Left ventricle myocardium superior (tissue), 1 donor: ENCODE measurements around the gene GP5. TPM values are rescaled to one million over a fixed set of nuclear protein-coding genes. Genes with fewer than 3 reads are reported as not detected.

Experiments used
- ATAC-seq: fragments of 200-7000 bp; cut with Tn5 transposase; one replicate; pipeline ENCODE4 v1.9.1; 2020; ENCODE audit warnings: mild to moderate bottlenecking, moderate library complexity
- DNase-seq: peaks from one replicate; pipeline ENCODE4 v3.0.0-alpha.2; 2020
- intact Hi-C: fragments of 100-400 bp; cut with micrococcal nuclease; formaldehyde crosslinking; loops from one replicate; pipeline ENCODE4 v1.11.0; 2022
- total RNA-seq: library from RNA; stranded (reverse); fragmentation: NEBNext Ultra II Directional; extraction: Animal tissue kit (Norgen Biotek cat#: 25700); gene quantifications from one replicate; pipeline ENCODE4 v1.2.1, GENCODE V29; 2021
- donor health status: DM: no; HTN: yes; CAD: no; lungs with severe emphysema.

GP5 gene
- total RNA-seq, 1 donor from 2014 or later: not detected

DNA sequence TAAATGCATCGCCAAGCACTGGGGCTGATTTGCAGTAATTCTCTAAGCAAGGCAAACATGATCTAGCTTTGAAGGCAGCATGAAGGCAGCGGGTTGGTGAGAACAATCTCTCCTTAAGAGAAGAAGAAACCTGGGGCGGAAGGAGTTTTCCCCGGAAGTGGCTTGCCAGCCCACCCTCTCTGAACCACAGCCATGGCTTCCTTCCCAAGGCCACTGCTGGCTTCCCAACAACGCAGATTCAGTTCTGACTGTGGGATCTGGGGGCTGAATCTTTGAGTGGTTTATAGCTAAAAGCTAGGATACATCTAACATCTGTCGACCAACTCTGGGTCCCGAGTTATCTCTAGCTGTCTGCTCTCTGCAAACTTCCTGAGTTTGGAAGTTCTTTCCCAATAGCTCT lies 43.7 kb downstream of the GP5 start:
- no peak for DNase-seq
- no peak for ATAC-seq
- intact Hi-C loops: no loop called here

DNA sequence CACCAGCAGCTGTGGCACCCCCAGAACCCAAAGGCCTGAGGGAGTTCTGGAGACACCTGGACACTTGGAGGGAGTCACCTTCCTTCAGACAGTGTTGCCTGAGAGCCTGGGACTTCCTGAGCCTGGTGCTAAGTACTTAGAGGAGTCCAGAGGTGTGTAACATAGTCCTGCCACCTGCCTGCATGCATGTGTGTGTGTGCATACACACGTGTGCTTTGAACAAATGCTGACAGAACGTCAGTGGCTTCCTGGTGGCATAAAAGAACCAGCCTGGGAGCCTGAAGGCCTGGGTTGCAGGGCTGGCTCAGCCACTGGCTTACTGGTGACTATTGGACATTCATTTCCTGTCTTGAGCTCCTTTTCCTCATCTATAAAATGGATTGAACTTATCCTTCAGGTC lies 44.8 kb downstream of the GP5 start:
- ATAC-seq: no peak
- intact Hi-C loops: no loop called here
- DNase-seq: no peak

DNA sequence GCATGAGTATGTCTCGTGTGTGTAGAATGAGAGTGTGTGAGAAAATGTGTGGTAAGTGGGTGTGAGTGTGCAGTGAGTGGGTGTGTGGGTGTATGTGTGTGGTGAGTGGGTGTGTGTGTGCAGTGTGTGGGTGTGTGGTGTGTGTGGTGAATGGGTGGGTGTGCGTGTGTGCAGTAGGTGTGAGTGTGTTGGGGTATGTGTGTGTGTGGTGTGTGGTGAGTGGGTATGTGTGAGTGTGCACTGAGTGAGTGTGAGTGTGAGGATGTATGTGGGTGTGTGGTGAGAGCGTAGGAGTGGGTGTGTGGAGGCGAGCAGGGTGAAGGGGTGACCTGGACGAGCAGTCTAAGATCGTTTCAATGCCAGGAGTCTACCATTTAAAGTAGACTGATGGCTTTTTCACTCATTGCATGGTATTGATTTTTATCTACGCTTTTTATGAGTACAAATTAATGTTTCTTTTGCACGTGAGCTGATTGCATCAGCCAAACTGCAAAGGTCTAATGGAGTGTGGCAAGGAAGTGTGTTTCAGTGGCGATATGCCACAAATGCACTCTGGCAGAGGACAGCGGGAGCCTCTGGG lies 46.3 kb downstream of the GP5 start:
- intact Hi-C loops: no loop called here
- DNase-seq (no peak), ATAC-seq (no peak)

DNA sequence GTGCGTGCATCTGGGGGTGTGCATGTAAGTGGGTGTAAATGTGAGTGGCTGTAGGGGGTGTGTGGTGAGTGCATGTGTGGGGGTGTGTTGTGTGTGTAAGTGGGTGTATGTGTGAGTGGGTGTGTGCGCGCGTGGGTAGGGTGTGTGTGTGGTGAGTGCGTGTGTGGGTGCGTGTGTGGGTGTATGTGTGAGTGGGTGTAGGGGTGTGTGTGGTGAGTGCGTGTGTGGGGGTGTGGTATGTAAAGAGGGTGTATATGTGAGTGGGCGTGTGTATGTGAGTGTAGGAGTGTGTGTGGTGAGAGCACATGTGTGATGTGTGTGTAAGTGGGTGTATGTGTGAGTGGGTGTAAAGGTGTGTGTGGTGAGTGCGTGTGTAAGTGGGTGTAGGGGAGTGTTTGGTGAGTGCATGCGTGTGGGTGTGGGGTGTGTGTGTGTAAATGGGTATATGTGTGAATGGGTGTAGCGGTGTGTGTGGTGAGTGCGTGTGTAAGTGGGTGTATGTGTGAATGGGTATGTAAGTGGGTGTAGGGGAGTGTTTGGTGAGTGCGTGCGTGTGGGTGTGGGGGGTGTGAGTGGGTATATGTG lies 47.0 kb downstream of the GP5 start:
- ATAC-seq (no peak), DNase-seq (no peak)
- intact Hi-C loops: no loop called here

DNA sequence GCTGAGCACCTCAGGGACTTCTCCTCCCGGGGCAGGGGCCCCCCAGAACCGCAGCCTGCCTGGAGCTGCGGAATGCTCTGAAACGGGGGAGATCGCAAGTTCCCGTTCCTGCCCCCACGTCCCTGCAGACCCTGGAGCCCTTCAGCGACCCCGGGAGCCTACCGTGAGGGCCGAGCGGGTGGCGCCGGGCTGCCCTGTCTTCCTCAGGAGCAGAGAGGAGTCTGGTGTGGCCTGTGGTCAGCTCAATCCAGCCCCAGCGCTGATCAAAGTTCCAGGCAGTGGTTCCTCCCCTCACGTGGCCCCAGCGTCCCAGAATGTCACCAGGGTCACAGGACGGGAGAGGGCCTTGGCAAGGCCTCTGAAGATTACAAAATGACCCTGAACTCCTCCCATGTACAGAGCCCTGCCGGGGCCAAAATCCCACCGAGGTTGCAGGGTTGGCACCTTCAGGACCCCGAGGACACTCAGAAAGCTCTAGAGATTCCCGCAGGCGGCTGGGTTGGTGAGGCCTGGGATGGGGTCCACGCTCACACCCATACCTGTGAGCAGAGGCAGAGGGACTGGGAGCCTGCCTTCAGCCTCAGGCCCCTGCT lies 47.9 kb downstream of the GP5 start, which contains the start of gene CPN2:
Gene CPN2, minus strand, starts transcription at position 249 of the 593 bp plus-strand sequence. CDS start 8,626 bp downstream, outside the sequence.
- intact Hi-C loops: no loop called here
- DNase-seq (no peak), ATAC-seq (no peak)

DNA sequence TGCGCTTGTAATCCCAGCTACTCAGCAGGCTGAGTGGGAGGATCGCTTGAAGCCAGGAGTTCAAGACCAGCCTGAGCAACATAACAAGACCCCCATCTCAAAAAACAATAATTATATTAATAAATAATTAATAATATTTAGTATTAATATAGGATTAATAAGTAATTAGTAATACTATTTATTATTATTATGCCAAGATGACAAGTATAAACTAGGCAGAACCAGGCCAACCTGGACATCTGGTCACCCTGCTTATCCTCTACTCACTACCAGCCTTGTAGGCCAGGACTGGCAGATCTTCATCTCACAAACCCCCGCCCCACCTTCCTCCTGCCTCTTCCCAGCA lies 48.4 kb downstream of the GP5 start:
- DNase-seq (no peak), ATAC-seq (no peak)
- intact Hi-C loops: no loop called here

DNA sequence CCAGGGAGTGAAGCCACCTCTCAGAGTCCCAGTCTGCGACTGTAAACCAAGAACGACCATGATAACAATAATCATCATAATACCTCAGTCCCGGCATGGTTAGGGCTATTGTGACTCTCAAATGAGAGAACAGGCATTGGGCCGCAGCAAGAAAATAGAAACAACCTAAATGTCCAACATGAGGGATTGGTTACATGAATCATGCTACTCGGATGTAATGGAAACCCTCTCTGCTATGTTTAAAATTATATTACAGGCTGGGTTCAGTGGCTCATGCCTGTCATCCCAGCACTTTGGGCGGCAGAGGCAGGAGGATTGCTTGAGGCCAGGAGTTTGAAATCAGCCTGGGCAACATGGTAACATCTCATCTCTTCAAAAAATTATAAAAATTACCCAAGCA lies 50.7 kb downstream of the GP5 start:
- no peak for ATAC-seq

DNA sequence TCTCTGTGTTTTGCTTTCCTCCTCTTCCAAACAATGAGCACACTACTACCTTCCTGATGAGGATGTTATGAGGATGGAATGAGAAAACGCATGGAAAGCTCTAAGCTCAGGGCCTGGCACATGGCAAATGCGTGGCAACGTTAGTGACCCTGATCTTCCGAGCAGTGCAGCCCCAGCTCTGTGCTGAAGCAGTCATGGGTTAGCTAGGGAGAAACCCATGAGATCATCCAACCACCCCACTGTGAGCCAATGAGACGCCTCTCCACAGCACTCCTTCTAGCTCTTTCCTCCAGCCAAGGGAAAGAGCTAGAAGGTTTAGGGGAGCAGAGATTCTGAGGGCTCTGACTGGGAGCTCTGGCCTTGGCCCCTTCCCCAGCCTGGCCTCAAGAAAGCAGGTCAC lies 52.4 kb downstream of the GP5 start:
- intact Hi-C loops: no loop called here
- DNase-seq (no peak), ATAC-seq (no peak)

More for the DNA sequence above, 50.7 kb downstream of the GP5 start:
- no peak for DNase-seq
- intact Hi-C loops: no loop called here

DNA sequence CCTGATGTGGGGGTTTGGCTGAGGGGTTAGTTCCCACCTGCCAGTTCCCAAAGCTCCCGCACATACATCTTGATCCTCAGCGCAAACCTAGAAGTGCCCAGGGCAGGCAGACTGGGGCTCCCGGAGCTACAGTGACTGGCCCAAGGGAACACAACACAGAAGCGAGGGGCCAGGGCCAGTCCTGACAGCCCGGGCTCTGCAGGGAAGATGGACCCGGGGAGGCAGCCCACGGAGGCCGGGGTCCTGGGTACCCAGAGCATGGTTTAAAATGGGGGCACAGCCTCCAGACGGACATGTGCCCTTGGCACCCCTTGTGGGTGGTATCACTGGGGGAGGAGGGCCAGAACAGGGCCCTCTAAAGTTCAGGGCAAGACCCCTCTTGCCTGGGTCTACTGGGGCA lies 53.0 kb downstream of the GP5 start:
- intact Hi-C loops: no loop called here
- DNase-seq: no peak
- ATAC-seq: no peak

Other genes with a start within 250 kb of the GP5 start
- 0.40 TPM for gene CPN2, start 47.9 kb downstream of the GP5 start, total RNA-seq
- gene LRRC15, start 29.5 kb downstream of the GP5 start, total RNA-seq: 0.42 TPM
- 41.4 TPM for gene ATP13A3, start 87.7 kb upstream of the GP5 start, total RNA-seq
- gene TMEM44, start 234.2 kb upstream of the GP5 start, total RNA-seq: 5.3 TPM